Measurements from ENCODE around the gene TCF3. TPM values are rescaled to one million over a fixed set of nuclear protein-coding genes. Genes with fewer than 3 reads are reported as not detected.

The TCF3 gene
- total RNA-seq, 1 experiment from 2014 or later, result 44.8 TPM

- no peak for DNase-seq (ENCODE audit: extremely low read depth, low read depth)
These were observed 39.3 kb downstream of the TCF3 start for GRCh38 chr19:1613146-1613545.

- DNase-seq (ENCODE audit: extremely low read depth, low read depth), result no peak
These were observed 40.0 kb downstream of the TCF3 start for GRCh38 chr19:1612114-1613086.

DNA sequence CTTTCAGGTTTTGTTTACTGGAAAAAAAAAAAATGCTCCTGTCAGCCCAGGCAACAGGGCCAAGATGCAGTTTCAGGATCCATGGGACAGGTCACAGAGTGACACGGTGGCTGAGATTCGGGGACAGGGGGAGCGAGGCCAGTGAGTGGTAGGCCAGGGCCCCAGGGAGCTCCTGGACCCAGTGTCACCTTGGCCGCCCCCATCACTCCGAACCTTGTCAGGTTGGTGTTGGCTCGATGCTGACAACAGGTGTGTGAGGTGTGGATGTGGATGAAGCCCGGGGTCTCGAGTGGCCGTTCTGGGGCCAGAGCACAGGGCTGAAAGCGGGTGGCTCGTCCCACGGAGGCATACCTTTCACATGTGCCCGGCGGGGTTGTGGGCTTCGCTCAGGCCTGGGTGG lies 41.1 kb downstream of the TCF3 start:
- DNase-seq (ENCODE audit: extremely low read depth, low read depth), result no peak

DNA sequence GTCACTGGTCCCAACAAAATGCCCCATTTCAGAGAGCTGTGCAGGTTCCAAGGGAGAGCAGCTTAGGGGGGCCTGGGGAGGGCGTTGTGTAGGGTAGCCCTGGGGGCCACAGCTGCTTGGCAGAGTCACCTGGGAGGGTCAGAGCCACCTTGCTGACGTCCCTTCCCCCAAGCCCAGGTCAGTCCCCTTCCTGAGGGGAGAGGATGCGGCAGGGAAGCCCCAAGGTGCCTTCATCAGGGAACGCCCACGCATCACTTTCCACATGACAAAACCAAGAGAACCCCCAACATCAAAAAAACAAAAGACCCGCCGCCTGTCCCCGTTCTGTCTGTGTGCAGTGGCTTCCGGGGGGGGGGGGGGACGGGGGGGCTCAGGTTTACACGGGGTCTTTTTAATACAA lies 41.8 kb downstream of the TCF3 start:
- DNase-seq (ENCODE audit: extremely low read depth, low read depth), result no peak

GRCh38 chr19:1609680-1610474 lies 42.5 kb downstream of the TCF3 start:
- no peak for DNase-seq (ENCODE audit: extremely low read depth, low read depth)

DNA sequence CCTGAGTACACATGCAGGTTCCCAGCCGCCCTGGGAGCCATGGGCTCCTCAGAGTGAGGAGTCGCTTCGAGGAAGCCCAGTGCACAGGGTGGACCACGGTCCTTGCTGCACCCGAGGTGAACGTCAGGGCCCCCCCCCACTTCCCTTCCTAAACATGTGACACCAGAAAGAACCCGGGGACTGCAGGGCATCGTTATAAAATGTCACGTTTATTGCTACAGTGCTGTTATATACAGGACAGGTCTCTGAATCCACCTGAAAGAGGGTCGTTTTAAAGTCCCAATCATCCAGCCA lies 43.4 kb downstream of the TCF3 start:
- DNase-seq (ENCODE audit: extremely low read depth, low read depth), result no peak

DNA sequence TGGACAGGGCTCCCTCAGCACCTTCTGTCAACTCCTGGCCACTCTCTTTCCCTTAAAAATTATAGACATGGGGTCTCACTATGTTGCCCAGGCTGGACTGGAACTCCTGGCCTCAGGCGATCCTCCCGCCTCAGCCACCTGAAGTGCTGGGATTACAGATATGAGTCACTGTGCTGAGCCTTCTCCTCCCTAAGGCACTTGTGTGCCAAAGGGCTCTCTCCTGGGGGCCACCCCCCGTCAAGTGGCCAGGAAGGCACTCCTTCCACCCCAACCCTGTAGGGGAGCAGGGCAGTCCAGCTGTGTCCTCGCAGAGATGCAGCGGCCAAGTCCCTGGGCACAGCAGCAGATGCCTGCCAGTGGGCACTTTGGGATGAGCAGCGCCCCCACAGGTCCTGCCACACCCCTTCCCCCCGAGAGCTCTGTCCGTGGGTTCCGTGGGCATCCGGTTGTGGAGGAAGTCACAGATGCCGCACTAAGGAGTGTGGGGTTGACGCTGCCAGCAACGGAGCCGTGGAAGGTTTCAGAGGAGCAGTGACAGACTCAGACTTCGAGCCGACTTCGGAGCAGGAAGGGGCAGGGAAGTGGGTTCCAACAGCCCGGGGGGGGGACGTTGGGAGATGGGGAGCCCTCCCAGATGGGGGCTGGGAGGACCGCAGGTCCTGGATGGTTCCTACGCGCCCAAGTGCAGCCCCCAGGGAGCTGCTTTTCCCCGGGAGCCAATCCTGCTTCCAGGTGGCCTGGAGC lies 43.9 kb downstream of the TCF3 start:
- no peak for DNase-seq (ENCODE audit: extremely low read depth, low read depth)

- DNase-seq (ENCODE audit: extremely low read depth, low read depth), result no peak
These were observed 46.2 kb downstream of the TCF3 start for GRCh38 chr19:1606138-1606651.

GRCh38 chr19:1605236-1606137 lies 46.9 kb downstream of the TCF3 start, which contains the start of gene UQCR11:
TSS of gene UQCR11 (minus strand) at chr19:1605462. CDS start at chr19:1605409, 53 bp downstream.
- DNase-seq (ENCODE audit: extremely low read depth, low read depth), result peak; percentile 90

DNA sequence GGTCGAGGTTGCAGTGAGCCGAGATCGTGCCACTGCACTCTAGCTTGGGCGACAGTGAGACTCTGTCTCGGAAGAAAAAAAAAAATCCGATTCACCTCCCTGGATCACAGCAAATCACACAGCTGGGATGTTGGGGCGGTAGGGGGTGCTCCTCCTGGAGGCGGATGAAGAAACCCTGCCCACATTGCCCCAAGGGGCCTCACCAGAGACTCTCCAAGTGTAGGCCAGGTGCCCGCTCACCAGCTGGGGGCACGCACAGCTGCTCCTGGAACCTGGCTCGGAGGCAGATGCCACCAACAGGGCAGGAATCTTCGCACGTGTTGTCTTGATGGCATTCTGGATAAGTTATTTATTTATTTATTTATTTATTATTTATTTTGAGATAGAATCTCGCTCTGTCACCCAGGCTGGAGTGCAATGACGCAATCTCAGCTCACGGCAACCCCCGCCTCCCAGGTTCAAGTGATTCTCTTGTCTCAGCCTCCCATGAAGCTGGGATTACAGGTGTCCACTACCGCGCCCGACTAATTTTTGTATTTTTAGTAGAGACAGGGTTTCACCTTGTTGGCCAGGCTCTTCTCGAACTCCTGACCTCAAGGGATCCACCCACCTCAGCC lies 50.2 kb downstream of the TCF3 start:
- DNase-seq (ENCODE audit: extremely low read depth, low read depth), result no peak

GRCh38 chr19:1601613-1602064 lies 50.8 kb downstream of the TCF3 start:
- DNase-seq (ENCODE audit: extremely low read depth, low read depth), result no peak

- no peak for DNase-seq (ENCODE audit: extremely low read depth, low read depth)
These were observed 53.0 kb downstream of the TCF3 start for GRCh38 chr19:1599460-1599846.

GRCh38 chr19:1598777-1599459 lies 53.5 kb downstream of the TCF3 start:
- no peak for DNase-seq (ENCODE audit: extremely low read depth, low read depth)

- DNase-seq (ENCODE audit: extremely low read depth, low read depth), result no peak
These were observed 59.0 kb downstream of the TCF3 start for GRCh38 chr19:1593501-1593772.

DNA sequence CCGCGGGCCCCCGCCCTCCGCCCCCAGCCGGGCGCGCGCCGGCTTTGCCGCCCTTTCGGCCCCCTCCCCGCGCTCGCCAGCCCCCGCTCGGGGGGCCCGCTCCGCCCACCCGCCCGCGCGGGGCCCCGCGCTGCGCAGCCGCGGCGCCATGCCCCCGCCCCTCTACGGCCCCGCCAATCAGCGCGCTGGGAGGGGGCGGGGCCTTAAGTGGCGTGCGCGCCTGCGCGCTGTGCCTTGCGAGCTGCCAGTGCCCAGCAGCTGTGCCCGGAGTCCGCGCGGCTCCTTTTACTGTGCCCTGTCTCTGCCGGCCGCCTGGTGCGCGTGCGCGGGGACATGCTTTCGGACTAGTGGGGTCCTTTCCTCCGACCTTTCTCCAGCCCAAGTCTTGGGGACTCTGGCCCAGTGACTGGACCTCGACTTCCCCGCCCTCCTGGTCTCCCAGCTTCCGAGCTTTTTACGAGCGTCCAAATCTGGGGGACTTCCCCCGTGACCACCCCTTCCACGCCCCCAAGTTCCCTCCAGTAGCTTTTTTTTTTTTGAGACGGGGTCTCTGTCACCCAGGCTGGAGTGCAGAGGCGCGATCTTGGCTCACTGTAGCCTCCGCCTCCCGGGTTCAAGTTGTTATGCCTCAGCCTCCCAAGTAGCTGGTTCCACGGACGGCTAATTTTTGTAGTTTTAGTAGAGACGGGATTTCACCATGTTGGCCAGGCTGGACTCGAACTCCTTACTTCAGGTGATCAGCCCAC lies 59.5 kb downstream of the TCF3 start, which contains the start of gene MBD3:
Gene MBD3 (minus strand): TSS at position 111 of the 746 bp plus-strand sequence. CDS start 234 bp downstream, outside the sequence.
- DNase-seq (ENCODE audit: extremely low read depth, low read depth), result peak; percentile 88

DNA sequence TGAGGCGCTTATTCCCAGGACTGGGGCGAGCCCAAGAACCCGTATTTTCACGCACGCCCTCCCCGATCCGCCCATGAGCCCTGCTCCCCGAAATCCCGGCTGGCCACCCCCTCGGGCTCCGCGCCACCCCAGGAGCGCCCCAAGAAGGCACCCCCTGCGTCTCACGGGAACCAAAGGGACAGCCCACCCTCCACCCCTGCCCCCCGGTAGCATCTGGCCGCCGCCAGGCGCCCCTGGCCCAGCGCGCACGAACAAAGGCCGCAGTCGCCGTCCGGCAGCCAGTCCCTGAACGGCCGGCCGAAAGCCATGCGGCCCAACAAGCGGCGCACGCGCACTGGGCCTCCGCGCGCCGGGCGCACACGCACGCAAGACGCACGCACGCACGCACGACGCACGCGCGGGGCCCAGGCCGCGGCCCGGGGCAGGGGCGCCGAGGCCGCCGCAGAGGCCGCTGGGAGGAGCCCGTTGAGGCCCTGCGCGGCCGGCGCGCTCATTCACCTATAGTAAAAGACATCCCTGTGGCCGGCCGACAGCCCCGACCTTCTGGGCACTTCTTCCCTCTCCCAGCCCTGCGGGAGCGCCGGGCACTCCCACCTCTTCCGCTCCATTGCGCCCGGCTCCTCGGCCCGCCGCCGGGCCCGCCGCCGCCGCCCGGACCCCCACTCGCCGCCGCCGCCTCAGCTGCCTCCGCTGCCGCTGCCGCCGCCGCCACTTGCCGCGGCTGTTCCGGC lies 60.2 kb downstream of the TCF3 start:
- peak; percentile 83 for DNase-seq (ENCODE audit: extremely low read depth, low read depth)

DNA sequence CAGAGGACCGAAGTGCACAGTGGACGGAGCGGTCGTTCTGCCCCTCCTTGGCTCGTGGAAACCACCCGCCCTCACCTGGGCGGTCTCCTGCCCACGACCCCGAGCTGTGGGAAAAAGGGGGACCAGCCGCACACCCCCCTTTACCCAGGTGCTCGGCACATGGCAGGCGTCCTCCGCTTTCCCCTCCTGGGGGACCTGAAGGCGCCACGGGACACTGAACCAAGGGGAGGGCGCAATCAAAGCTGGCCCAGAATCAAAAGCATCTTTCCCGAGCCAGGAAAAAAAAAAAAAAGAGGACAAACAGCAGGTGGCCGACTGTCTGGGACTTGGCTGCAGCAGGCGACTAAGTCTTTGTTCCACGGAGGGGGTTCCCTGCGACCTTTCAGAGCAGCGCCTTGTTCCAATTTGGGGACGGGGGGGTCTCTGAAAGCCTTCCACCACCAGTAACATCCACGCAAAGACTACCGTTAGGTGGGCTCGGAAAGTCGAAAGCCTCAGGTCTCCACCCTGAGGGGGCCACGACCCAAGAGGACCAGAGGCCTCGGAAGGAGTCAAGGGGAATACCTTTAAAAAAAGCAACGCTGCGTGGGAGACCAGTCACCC lies 60.9 kb downstream of the TCF3 start:
- DNase-seq (ENCODE audit: extremely low read depth, low read depth), result no peak

Measured in NCI-H460 (cell line).